DMS79 treated with DMSO at 0.1 percent for 48 hours (cell line): Measurements from ENCODE around the gene NAV2.
"Not testable (repeated sequence)": the region's sequence is repeated elsewhere in the genome, so short reads cannot be mapped to it uniquely, and the experiment has no call there.

Experiments used
- DNase-seq: peaks from one replicate; lab custom pipeline; 2025; lab: John Stamatoyannopoulos, UW

NAV2 gene

GRCh38 chr11:19949606-19950005 lies 237.0 kb downstream of the NAV2 start:
- DNase-seq, result no peak

- DNase-seq, result peak; percentile 73
These were observed 239.0 kb downstream of the NAV2 start for GRCh38 chr11:19951558-19952115.

- no peak for DNase-seq
These were observed 239.5 kb downstream of the NAV2 start for GRCh38 chr11:19952116-19952605.

- DNase-seq, result no peak
These were observed 240.3 kb downstream of the NAV2 start for GRCh38 chr11:19952911-19953310.

GRCh38 chr11:19953336-19953735 lies 240.7 kb downstream of the NAV2 start:
- DNase-seq, result no peak

GRCh38 chr11:19953909-19954308 lies 241.3 kb downstream of the NAV2 start:
- peak; percentile 17 for DNase-seq

GRCh38 chr11:19954899-19955298 lies 242.3 kb downstream of the NAV2 start:
- no peak for DNase-seq

GRCh38 chr11:19955660-19956059 lies 243.0 kb downstream of the NAV2 start:
- DNase-seq, result no peak

- DNase-seq, result no peak
These were observed 243.6 kb downstream of the NAV2 start for GRCh38 chr11:19956228-19956627.

GRCh38 chr11:19957294-19957943 lies 244.8 kb downstream of the NAV2 start:
- no peak for DNase-seq

- DNase-seq, result no peak
These were observed 245.6 kb downstream of the NAV2 start for GRCh38 chr11:19958204-19958603.

GRCh38 chr11:19959210-19959609 lies 246.6 kb downstream of the NAV2 start:
- no peak for DNase-seq

- DNase-seq, result no peak
These were observed 247.0 kb downstream of the NAV2 start for GRCh38 chr11:19959648-19960059.

GRCh38 chr11:19960410-19960809 lies 247.8 kb downstream of the NAV2 start:
- not testable (repeated sequence) for DNase-seq

GRCh38 chr11:19961225-19961624 lies 248.6 kb downstream of the NAV2 start:
- DNase-seq, result no peak

- no peak for DNase-seq
These were observed 249.6 kb downstream of the NAV2 start for GRCh38 chr11:19962053-19962800.

GRCh38 chr11:19962801-19963175 lies 250.2 kb downstream of the NAV2 start:
- no peak for DNase-seq

- no peak for DNase-seq
These were observed 251.2 kb downstream of the NAV2 start for GRCh38 chr11:19963697-19964387.

GRCh38 chr11:19966441-19966840 lies 253.8 kb downstream of the NAV2 start:
- DNase-seq, result no peak

- no peak for DNase-seq
These were observed 254.3 kb downstream of the NAV2 start for GRCh38 chr11:19966927-19967326.

- DNase-seq, result no peak
These were observed 255.2 kb downstream of the NAV2 start for GRCh38 chr11:19967787-19968186.

GRCh38 chr11:19968860-19969259 lies 256.2 kb downstream of the NAV2 start:
- DNase-seq, result peak; percentile 21

GRCh38 chr11:19970944-19971343 lies 258.3 kb downstream of the NAV2 start:
- DNase-seq, result peak; percentile 22
